ENCODE data around the gene MACROD2.
"Not testable (repeated sequence)": the region's sequence is repeated elsewhere in the genome, so short reads cannot be mapped to it uniquely, and the experiment has no call there.

MACROD2 gene

DNA sequence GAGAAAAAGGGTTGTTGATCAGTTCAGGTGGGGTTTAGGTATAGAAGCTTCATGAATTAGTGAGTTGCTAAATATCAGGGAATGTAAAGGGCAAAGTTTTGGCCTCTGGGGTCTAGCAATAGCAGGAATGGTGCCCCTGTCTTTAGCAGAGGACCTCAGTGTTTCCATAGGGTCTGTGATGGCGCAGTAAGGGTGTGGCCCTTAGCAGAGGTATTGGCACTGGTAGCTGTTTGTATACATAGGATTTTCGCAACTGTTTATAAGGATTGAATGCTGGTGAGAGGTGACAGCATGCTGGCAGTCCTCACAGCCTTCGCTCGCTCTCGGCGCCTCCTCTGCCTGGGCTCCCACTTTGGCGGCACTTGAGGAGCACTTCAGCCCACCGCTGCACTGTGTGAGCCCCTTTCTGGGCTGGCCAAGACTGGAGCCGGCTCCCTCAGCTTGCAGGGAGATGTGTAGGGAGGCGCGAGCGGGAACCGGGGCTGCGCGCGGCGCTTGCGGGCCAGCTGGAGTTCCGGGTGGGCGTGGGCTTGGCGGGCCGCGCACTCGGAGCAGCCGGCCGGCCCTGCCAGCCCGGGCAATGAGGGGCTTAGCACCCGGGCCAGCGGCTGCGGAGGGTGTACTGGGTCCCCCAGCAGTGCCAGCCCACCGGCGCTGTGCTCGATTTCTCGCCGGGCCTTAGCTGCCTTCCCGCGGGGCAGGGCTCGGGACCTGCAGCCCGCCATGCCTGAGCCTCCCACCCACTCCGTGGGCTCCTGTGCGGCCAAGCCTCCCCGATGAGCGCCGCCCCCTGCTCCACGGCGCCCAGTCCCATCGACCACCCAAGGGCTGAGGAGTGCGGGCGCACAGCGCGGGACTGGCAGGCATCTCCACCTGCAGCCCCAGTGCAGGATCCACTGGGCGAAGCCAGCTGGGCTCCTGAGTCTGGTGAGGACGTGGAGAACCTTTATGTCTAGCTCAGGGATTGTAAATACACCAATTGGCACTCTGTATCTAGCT lies 231.0 kb downstream of the MACROD2 start:
- not testable (repeated sequence) for DNase-seq (ENCODE audit: low read depth, low spot score); H3K4me3 ChIP-seq (ENCODE audit: low read length)

GRCh38 chr20:14232650-14233049 lies 237.3 kb downstream of the MACROD2 start:
- H3K4me3 ChIP-seq (ENCODE audit: low read length): no peak overlapping the region
- DNase-seq (ENCODE audit: low read depth, low spot score): no peak

- H3K4me3 ChIP-seq (ENCODE audit: low read length): no peak overlapping the region
- no peak for DNase-seq (ENCODE audit: low read depth, low spot score)
Measured at GRCh38 chr20:14234666-14235295, 239.5 kb downstream of the MACROD2 start.

GRCh38 chr20:14235355-14235754 lies 240.0 kb downstream of the MACROD2 start:
- H3K4me3 ChIP-seq (ENCODE audit: low read length): no peak overlapping the region
- DNase-seq (ENCODE audit: low read depth, low spot score): no peak

DNA sequence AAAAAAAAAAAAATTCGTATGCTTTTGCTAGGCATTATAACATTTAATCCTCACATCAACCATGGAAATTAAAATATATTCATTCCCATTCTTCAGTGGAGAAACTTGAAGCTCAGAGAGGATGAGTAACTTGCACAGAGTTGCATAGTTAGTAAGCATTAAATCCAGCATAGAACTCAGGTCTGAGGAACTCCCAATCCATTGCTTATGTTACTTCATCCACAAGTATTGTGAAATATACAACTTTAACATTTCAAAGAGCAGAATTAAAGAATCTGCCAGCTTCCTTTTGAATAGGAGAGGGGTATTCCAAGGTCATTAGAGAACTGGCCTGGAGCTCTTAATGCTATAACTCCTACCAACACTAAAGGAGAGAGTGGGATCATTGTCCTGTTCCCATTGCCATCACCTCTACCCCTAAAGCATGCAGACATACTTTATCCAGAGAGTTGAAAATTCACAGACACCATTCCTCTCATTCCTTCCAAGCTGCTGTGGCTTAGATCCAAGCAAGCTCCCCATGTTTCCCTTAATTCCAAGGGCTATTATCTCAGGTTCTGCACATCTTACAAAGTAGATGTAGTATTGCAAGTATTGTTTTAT lies 250.2 kb downstream of the MACROD2 start:
- H3K4me3 ChIP-seq (ENCODE audit: low read length): no peak overlapping the region
- no peak for DNase-seq (ENCODE audit: low read depth, low spot score)

- DNase-seq (ENCODE audit: low read depth, low spot score): no peak
- H3K4me3 ChIP-seq (ENCODE audit: low read length): no peak overlapping the region
Measured at GRCh38 chr20:14259689-14260088, 264.4 kb downstream of the MACROD2 start.

- no peak overlapping the region for H3K4me3 ChIP-seq (ENCODE audit: low read length)
- DNase-seq (ENCODE audit: low read depth, low spot score): no peak
Measured at GRCh38 chr20:14260367-14260766, 265.1 kb downstream of the MACROD2 start.

GRCh38 chr20:14264869-14265268 lies 269.6 kb downstream of the MACROD2 start:
- peak; percentile 17 for DNase-seq (ENCODE audit: low read depth, low spot score)
- no peak overlapping the region for H3K4me3 ChIP-seq (ENCODE audit: low read length)

DNA sequence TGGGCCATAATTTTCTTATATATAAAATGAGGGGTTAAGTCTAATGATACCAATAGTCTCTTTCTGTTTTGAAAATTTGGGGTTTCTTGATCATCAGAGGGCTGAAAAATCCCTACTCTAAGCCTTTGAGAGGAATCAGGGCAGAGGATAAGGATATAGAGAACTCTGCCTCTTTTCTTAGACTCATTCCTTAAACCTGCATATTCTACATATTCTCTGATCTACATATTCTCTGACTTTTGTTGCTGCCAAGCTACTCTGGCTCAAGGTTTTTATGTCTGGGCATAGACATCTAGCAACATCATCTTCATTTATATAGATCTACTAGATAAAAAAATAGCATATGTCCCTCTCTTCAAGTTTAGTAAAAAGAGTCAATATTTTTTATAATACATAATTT lies 270.9 kb downstream of the MACROD2 start:
- DNase-seq (ENCODE audit: low read depth, low spot score): no peak
- no peak overlapping the region for H3K4me3 ChIP-seq (ENCODE audit: low read length)

- not testable (repeated sequence) for H3K4me3 ChIP-seq (ENCODE audit: low read length)
Measured at GRCh38 chr20:14270751-14271150, 275.4 kb downstream of the MACROD2 start.

DNA sequence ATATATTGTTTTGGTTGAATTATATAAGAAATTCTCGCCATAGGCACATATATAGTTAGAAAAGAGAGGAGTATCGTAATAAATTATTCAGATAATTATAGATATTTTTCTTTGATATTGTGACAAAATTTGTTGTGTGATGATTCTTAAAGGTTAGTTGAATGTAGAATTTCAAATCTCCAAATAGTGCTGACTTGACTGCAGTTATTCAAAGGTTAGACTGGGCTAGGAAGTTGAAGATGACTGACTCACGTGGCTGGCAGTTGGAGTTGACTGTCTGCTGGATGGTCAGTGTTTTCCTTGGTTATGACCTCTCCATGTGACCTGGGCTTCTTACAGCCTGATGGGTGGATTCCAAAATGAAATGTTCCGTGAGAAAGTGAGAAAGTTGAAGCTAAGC lies 286.8 kb downstream of the MACROD2 start:
- H3K4me3 ChIP-seq (ENCODE audit: low read length): no peak overlapping the region
- no peak for DNase-seq (ENCODE audit: low read depth, low spot score)

More at GRCh38 chr20:14270751-14271150, 275.4 kb downstream of the MACROD2 start:
- not testable (repeated sequence) for DNase-seq (ENCODE audit: low read depth, low spot score)

GRCh38 chr20:14284443-14284842 lies 289.1 kb downstream of the MACROD2 start:
- H3K4me3 ChIP-seq (ENCODE audit: low read length): no peak overlapping the region
- DNase-seq (ENCODE audit: low read depth, low spot score): no peak

DNA sequence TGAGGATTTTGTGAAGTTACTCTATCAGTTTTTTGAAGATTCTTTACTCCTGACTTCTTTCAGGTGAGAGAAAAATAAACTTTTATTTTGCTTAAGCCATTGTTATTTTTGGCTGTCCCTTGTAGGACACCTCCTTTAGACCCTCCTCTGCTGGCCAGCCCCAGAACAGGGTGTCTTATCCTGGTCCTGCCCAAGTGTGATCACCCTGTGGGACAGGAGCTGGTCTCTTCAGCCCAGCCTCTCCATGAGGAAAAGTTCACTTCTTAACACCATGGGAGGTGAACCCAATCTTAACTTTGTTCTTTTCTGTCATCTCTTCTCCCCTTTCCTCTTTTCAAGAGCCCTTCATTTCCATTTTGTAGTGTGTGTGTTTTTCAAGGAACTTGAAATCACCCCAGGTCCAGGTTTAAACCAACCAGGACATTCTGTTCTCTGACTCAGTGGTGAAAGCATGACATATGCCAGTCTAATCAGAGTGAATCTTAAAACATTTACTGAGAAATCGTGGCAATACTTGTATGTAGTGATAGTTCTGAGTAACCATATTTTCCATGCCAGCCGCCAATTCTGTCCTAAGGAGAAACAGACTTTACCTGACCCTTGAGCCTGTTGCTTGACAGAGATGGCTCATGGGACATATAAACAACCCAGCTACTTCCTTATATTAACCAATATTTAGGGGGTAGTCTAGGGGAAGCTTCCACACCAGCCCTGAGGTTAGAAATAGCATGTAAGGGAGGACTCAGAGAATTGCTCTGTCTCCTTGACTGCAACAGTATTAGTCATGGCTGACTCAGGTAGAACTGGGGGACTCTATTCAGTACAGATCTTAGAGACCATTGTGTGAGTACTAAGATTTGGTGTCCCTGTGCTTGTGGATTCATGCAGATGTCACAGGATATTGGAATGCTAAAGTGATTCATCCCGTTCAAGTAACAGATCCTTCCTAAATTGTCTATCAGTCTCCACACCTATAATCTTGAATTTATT lies 293.3 kb downstream of the MACROD2 start:
- no peak for DNase-seq (ENCODE audit: low read depth, low spot score)
- H3K4me3 ChIP-seq (ENCODE audit: low read length): no peak overlapping the region

DNA sequence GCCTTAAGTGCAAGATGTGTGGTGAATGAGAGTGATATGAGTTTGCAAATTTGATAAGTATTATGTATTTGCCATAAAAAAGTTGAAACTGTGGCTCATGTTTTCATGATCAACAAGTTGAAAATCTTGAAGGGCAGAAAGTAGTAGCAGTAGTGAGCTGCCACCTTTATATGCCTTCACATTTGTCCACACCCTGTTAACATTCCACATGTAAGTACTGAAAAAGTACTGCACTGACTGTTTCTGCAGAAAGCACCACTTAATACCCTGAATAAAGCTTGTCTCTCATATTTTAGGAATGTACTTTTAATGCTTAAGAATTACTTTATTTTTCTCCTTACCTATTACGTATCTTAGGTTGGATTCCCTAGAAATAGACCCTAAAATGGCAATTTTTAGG lies 296.2 kb downstream of the MACROD2 start:
- no peak overlapping the region for H3K4me3 ChIP-seq (ENCODE audit: low read length)
- DNase-seq (ENCODE audit: low read depth, low spot score): no peak

DNA sequence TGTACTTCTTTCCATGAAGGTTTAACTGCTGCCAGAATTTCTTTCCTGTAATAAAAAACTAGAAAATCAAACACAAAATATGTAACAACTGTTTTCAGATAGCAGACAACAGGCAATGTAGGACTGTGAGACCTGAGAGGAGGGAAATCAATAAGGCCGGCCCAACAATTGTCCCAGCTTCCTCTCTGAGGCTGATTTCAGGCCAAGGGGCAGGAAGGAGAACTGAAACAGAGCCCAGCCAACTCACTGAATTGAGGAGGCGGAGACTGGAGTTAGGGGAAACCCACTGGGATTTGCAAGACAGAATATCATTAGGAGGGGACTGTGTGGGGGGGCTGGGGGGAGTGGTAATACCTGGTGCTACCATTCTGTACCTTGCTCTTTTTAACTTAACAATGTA lies 299.9 kb downstream of the MACROD2 start:
- H3K4me3 ChIP-seq (ENCODE audit: low read length): no peak overlapping the region
- no peak for DNase-seq (ENCODE audit: low read depth, low spot score)

GRCh38 chr20:14295770-14296309 lies 300.5 kb downstream of the MACROD2 start:
- H3K4me3 ChIP-seq (ENCODE audit: low read length): no peak overlapping the region
- no peak for DNase-seq (ENCODE audit: low read depth, low spot score)

DNA sequence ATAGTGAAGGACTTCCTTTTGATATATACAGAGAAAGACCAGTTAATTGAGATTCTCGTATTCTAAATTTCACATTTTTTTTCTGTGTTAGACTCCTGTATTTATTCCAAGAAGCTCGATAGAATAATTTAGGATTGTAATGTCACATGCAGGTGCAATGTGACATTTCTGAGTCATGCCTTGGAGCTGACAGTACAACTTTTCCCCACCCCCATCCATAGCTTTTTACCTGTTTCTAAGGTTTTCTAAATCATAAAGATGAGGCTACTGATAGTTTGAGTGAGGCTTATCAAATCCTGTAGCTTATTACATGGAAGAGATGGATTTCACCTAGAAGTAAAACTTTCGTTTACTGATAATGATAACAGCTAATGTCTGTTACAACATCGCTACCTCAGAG lies 304.5 kb downstream of the MACROD2 start:
- H3K4me3 ChIP-seq (ENCODE audit: low read length): no peak overlapping the region
- no peak for DNase-seq (ENCODE audit: low read depth, low spot score)

- no peak for DNase-seq (ENCODE audit: low read depth, low spot score)
- H3K4me3 ChIP-seq (ENCODE audit: low read length): no peak overlapping the region
Measured at GRCh38 chr20:14303106-14303505, 307.8 kb downstream of the MACROD2 start.

DNA sequence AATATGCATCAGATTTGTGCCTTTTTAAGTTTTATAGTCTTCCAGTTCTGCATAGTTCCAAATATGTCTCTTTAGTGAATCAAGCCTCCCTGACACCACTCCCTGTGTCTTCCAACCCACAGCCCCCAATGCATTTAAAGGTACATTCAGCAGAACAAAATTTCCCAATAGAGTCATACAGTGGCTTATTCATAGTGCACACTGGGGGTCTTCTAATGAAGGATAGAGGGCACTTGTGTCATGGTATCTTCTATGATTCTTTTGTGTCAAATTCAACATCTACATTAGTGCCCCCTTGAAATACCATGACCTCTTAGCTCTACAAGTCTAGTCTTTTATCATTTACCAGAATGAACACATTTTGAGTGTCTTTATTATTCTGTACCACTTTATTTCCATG lies 308.3 kb downstream of the MACROD2 start:
- DNase-seq (ENCODE audit: low read depth, low spot score): no peak
- H3K4me3 ChIP-seq (ENCODE audit: low read length): no peak overlapping the region

All from Jurkat, Clone E6-1 (cell line).